GM18511 (cell line): Measurements from ENCODE around the gene MYO7A.
"Not testable (repeated sequence)": the region's sequence is repeated elsewhere in the genome, so short reads cannot be mapped to it uniquely, and the experiment has no call there.

ENCODE experiments used
- ATAC-seq: cut with Tn5 transposase; IDR thresholded peaks from one replicate; pipeline ENCODE4 v1.9.1; 2021; ENCODE audit warnings: mild to moderate bottlenecking, moderate library complexity; ENCODE audit not compliant: unreplicated experiment

Gene MYO7A

DNA sequence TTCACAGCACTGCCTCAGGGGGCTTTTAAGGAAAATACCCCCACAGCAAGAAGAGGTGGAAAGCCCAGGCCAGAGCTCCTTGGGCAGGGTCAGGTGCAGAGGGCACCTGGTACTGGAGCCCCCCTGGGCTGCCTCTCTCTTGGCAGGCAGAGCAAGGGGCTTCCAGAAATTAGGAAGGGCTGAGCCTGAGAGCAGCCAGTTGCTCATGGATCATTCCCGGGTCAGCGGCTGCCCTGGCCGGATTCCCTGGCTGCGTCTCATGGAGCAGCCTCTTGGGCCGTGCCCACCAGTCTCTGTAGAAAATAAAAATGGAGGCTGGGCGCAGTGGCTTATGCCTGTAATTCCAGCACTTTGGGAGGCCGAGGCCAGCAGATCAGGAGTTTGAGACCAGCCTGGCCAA lies 35.7 kb upstream of the MYO7A start:
- no peak for ATAC-seq

DNA sequence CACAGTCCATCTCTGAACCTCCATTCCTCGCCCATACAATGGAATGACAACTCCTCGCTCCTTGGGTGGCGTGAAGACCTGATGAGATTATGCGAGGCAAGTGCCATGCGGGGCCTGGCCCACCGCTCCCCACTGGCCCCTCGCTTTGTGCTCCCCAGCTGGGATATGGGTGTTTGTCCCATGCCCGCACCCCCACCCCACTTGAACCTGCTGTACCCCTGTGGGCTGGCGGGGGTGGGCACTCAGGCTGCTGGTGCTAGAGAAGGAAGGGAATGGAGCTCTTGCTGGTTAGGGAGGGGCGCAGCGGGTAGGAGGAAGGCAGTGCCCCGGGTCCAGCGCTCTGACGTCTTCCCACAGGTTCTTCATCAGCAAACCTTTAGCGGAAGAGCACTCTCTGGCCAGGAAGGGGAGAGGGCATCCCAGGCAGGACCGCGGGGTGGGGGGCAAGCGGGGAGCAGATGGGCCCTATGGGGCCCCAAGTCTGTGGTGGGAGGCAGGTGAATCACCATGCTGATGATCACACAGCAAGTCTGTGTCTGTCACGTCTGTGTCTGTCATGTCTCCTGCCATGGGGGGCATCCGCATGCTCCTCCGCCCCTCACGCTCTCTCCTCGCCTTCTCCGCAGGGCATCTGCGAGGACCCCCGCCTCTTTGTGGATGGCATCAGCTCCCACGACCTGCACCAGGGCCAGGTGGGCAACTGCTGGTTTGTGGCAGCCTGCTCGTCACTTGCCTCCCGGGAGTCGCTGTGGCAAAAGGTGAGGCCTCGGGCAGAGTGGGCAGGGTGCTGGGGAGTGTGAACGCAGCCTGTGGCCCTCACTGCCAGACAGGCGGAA lies 34.8 kb upstream of the MYO7A start:
- ATAC-seq: no peak

DNA sequence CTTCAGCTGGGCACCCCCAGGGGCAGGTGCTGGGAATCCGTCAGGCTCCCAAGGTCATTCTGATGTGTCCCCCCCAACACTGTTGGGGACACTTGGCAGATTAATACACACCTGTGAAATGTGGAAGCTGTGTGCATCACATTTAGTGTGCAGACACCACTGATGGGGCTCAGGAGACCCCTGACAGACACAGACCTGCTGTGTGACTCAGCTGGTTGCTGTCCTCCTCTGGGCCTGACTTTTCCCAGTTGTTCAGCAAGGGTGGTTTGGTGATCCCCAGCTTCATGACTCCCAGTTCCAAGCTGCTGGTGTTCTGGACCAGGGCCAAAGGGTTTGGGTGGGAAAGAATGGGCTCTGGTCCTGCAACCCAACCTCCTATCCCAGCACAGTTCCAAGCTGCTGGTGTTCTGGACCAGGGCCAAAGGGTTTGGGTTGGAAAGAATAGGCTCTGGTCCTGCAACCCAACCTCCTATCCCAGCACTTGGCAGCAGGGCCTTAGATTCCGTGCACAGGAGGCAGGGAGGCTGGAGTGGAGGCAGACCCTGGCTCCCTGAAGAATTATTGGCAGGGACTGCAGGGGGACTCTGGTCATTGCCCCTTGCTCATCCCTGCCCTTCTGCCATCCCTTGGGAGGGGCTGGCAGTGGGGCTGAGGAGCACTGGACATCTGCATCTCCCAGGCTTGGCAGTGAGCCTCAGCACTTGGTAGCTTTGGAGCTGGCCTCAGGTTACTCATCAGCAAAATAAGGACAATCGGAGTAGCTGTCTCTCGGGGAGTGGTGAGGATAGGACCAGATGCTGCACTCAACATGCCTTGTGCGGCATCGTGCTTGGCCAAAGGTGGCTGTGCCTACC lies 33.8 kb upstream of the MYO7A start:
- no peak for ATAC-seq

DNA sequence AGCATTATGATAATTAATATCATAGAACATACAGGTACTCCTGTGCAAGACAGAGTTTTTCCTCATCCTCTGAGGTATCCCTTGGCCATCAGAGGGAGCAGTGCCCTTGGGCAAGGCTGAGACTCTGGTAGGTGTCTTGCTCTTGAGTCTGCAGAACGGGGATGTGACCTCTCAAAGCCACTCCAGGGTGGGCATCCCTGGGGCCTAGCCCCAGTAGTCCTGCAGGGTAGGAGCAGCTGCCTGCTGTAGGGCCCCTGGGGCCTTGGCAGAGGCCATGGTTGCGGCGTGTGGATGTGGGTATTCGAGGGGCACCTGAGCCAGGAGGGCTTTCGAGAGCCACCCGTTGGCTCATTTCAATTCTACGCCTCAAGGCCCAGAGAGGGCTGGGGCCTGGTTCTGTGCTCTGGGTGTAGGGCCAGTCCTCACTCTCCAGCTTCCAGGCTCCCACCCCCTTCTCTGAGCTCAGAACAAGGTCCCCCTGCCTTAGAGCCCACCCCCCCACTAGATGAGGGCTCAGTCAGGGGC lies 33.1 kb upstream of the MYO7A start:
- no peak for ATAC-seq

DNA sequence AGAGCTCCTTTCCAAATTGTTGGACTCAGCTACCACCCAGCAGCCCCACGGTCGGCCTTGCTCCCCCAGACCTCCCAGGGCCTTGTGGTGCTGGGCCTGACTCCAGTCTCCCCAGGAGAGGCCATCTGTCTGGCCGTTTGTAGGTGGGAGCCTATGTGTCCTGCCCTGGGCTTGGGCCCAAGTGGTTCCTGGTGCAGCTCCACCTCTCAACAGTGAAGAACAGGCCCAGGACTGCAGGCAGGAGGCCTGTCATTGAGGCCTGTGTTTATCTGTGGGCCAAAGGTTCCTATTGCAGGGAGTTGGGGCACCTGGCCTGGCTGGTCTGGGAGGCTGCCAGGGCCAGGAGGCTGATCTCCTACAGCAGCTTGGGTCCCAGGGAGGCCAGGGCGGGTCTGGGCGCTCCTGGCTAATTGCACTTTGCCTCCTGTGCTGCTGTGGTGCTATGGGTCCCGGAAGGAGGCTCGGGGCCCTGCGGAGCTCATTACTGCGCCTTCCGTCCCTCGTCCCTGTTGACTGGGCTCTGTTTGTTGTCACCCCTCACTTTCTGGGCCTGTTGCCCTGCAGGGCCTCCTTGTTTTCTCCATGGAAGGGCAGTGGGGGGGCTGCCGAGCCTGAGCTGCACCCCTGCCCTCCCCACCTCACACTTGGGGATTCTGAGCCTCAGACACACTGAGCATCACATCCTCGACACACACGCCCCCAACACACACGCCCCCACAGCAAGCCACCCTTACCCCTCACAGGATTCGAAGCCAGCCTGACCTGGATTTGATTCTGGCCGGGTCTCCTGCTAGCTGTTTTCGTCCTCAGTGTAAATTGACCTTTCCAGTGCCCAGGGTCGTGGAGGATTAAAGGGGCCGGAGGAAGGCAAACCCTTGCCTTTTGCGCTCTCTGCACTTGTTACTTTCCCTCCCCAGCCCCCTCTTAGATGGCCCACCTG lies 32.2 kb upstream of the MYO7A start:
- ATAC-seq: no peak

DNA sequence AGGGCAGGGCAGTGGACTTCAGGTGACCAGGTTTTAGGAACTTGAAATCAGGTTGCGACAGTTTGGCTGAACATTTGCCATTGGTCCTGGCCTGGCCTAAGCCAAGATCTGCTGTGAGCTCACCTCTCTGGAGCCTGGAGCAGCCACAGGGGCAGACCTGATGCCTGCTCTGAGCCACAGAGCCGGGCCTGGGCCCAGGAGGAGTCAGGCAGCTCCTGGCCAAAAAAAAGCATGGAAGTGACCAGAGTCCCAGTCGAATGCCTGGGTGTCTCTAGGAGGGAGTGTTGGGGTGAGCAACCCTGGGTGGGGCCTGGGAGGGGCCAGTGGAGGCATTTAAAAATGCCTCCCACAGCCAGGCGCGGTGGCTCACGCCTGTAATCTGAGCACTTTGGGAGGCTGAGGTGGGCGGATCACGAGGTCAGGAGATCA lies 31.4 kb upstream of the MYO7A start:
- no peak for ATAC-seq

DNA sequence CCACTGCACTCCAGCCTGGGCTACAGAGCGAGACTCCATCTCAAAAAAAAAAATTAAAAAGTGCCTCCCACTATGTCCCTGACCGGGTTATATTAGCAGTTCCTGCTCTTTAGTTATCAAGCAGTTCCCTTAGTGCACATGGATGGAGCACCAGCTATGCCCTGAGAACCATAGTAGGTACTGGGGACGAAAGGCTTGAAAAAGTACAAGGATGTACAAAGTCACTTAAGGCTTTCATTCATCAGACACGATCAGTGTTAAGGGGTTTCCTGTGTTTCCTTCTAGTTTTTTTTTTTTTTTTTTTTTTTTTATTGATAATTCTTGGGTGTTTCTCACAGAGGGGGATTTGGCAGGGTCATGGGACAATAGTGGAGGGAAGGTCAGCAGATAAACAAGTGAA lies 30.9 kb upstream of the MYO7A start:
- not testable (repeated sequence) for ATAC-seq

DNA sequence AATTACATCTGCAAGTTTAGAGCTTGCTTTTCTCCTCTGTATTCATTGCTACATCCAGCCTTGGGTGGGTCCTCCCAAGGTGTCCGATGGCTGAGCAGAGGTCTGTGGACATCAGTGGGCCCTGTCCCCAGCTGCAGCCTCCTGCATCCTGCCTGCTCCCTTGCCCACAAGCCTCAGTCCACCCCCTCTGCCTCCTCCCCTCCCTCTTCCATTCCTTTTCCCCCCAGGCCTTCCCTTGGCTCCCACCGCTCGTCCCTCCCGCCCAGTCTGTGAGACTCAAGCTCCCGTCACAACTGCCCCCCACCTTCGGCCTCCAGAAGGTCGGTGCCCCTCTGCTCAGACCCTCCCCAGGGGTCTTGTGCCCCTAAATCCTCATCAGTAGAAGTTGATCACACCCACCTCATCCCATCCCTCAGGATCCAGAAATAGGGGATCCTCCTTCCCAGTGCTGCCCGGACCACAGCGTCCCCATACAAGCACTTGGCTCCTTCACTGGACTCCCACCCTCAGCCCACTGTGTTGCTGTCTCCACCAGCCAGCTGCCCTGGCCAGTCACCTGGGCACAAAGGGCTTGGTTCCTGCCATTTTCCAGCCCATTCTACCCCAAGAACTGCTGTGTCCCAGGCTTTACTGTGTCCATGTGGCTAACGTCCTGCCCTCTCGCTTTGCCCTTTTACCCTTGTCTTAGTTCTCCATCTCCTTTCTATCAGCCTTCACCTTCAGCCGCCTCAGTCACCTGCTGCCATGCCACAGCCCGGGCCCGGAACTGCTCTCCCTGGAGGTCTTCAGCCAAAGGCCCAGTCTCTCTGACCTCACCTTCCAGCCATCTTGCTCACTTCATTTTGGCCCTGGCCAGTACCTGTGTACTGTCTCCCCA lies 27.6 kb upstream of the MYO7A start:
- no peak for ATAC-seq

DNA sequence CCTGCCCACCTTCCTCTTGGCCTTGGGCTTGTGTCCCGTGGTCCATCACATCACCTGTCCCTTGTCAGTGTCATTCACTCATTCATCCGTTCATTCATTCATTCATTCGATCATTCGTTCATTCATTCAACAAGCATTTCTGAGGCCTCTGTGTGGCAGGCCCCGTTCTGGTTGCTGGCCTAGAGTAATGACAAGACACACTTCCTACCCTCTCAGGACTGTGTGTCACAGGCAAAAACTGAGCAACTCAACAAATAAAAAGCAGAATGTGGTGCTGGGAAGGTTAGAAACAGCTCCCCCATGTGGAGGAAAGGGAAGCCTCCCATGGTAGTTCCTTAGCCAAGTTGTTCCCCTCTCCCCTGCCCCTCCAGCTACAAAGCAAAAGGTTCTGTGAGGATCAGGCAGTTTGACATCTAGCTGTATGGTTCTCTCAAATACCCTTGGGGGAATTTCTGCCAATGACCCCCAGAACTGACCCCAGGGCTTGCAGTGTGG lies 27.0 kb upstream of the MYO7A start:
- no peak for ATAC-seq

DNA sequence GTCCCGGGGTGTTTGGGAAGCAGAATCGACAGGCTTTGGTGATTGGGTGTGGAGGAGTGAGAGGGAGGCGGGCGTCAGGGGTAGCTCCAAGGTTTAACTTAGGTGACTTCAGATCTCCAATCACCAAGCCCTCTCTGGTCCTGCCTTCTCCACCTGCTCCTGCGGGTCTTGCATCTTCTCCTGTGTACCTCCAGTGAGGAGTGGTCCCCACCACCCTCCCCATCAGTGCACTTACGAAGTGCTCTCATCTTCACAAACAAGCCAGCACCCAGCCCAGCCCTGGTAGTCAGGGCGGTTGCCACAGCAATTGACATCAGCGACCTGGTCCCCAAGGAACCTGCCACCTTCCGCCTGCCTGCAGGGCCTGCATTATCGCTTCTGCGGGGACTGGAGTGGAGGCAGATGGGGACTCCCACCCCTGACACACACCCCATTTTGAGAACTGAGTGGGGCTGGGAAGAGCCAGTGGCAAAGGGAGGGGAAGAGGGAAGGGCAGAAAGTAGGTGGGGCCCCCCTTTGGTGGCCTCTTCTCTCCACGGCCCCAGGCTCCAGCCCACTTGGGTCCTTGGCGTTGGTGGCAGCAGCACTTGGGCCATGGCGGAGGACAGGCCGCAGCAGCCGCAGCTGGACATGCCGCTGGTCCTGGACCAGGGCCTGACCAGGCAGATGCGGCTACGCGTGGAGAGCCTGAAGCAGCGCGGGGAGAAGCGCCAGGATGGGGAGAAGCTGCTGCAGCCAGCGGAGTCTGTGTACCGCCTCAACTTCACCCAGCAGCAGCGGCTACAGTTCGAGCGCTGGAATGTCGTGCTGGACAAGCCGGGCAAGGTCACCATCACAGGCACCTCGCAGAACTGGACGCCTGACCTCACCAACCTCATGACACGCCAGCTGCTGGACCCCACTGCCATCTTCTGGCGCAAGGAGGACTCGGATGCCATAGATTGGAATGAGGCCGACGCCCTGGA lies 25.5 kb upstream of the MYO7A start, which contains the start of gene OMP:
Gene OMP (plus strand): TSS at position 595 of the 965 bp plus-strand sequence. CDS start 0 bp downstream, at position 595.
- ATAC-seq: no peak

DNA sequence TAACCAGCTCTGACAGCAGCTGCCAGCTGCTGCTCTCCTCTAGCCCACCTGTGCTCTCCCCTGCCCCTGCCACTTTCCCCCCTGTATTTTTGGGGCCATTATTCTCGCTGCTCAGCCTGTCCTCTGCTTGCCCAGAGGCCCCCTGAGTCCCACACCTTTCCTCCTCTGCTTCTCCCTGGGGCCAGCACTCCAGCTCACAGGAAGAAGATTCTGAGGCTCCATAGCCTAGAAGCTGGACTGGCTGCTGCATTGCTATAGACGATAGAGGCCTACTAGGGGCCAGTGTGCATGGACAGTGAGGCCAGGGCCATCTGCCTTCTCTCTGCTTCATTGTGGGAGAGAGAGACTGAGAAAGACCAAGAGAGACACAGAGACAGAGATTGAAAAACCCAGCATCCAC lies 24.7 kb upstream of the MYO7A start:
- ATAC-seq: no peak

DNA sequence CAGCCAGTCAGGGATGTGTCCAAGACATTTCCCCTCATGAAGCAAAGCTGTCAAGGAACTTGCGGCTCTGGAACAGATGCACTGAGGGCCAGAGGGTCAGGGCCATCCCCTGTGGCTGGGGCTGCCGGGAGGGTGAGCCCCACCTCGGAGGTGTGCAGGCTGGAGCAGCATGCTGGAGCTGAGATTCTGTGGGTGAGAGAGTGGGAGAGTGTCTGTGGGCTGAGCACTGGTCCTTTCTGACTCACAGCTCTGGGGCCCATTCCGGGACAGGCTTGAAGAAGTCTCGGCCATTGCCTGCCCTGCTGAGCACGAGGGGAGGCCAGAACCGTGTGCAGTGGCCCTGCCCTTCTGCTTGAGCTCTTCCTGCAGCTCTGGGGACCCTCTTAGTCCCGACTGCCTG lies 23.3 kb upstream of the MYO7A start:
- ATAC-seq: no peak

DNA sequence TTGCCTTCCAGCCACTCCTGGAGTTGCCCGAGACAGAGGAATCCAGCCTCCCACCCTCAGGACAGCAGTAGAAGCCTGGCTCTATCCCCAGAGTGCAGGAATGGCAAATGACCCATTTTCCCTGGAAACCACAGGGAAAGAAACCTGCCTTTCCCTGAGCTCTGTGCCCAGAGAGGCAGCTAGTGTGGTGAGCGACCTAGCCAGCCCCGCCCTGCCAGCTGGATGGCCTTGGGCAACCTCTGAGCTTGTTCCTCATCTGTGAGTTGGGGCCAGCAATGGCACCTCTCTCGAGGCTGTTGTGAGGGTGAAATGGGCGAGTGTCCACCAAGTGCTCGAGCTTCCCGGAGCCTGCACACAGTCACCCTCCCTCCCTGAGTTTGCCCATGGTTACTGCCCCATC lies 21.7 kb upstream of the MYO7A start:
- ATAC-seq: no peak

DNA sequence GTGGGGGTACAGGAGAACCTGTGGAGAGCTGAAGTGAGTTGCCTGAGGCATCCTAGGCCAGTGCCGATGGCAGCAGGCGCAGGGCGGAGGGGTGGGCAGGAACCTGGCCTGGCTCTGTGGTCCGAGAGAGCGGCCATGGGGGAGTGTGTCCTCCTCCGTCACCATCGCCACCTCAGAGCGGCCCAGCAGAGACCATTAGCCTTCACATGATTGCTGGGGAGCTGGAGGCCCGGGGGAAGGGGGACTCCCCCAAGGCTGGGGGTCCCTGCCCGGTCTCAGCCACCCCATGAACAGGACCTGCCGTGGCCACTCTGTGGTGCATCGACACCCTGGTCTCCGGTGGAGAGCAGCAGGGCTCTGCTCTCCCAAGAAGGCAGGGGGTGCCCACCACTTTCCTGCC lies 21.3 kb upstream of the MYO7A start:
- no peak for ATAC-seq

DNA sequence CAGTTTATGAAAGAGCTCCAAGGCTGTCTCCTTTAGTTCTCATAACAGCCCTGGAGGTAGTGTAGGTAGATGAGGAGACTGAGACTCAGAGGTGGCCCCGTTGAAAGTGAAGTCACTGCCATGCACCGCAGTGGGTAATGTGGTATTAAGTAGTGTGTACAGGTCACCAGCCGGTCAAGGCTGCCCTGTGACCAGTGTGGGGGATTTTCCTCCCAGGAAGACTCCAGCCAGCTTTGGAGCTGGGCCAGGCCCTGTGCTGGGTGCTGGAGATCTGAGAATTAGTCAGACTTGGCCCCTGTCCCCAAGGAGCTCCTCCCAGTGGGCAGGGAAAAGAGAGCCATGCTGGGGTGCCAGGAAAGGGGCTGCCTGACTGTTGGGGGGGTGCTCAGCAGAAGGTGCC lies 20.1 kb upstream of the MYO7A start:
- no peak for ATAC-seq

DNA sequence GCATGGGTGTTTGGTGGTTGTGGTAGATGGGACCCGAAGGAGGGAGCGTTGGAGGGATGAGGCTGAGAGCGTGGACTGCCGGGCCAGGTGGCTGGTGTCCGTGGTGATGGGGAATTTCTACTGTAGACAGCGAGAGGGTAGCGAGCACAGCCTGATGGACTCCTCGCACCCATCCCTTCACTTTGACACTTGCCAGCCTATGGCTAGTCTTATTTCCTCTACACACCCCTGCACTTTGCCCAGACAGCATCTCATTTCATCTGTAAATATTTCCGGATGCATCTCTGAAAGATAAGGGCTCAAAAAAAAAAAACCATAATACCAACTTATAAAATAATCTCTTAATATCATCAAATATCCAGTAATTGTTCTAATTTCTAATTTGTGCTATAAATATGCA lies 19.6 kb upstream of the MYO7A start:
- ATAC-seq: no peak

DNA sequence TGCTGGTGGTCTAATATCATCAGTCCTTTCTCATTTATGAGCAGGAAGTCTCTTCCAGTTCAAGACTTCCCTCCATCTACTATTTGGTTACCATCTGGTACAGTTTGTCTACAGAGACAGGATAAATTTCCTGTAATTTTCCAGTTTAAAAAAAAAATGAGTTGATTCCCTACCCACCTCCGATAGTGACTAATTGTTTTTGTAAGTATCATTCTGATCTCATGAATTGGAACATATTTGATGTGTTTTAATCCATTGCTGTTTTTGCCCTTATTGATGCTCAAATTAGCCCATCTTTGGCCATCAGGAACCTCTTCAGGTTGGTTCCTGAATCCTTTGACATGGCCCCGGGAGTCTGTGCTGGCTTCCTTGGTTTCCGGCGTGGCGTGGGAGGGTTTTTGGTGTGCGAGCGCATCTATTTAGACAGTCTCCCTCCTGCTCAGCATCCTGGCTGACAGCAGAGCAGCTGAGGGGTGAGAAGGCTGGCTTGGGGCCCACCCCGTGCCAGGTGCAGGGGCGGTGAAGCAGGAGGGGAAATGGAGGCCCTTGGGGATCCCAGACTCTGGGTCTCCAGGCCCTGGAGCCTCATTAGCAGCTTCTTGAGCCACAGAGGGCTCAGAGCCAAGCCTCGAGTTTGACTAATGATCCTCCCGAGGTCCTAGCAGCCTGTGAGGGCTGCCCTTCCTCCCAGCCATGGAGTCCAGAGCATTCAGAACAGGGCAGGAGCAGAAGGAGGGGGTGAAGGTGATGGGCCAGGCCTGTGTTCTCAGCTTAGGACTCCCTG lies 18.6 kb upstream of the MYO7A start:
- ATAC-seq: no peak

DNA sequence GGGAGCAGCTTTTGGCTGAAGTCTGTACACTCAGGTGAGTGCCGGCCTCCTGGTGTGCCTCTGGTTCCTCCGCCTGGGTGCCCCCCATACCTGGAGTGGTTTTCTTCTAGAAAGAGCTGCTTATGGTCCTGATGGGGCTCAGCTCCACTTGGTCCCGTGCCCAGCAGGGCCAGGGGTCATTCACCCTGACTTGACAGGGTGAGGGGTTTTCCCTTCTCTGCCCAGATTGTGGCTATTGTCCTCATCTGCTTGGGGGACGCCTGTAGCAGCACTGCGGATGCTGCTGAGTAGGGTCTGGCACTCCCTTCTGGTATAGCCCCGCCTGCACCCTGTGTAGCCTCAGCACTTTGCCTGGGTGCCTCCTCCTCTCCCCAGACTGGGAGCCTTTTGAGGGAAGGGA lies 17.2 kb upstream of the MYO7A start:
- ATAC-seq: no peak
